Activated CD8-positive, alpha-beta T cell treated with anti-CD3 and anti-CD28 coated beads for 36 hours (primary cell): ENCODE measurements around the gene ENAH. TPM values are rescaled to one million over a fixed set of nuclear protein-coding genes. Genes with fewer than 3 reads are reported as not detected.

ENCODE experiments used
- ATAC-seq: fragments of 200-7000 bp; cut with Tn5 transposase; one replicate; pipeline ENCODE4 v1.10.0; 2021; ENCODE audit warnings: mild to moderate bottlenecking, moderate library complexity
- CTCF ChIA-PET: fragments of 350-600 bp; sonication (Branson Sonifier 250); formaldehyde crosslinking; loops from one replicate; lab custom pipeline; 2021; ENCODE audit warnings: antibody characterized with exemption; lab: Charles Lee
- POLR2A ChIA-PET: fragments of 350-600 bp; sonication (Branson Sonifier 250); formaldehyde crosslinking; loops from one replicate; lab custom pipeline; 2021; ENCODE audit warnings: antibody characterized with exemption; lab: Charles Lee
- DNase-seq: peaks from one replicate; pipeline ENCODE4 v3.0.0-alpha.2; 2020
- H3K27ac Mint-ChIP-seq: one replicate; pipeline ENCODE4 v1.8.0; 2021; ENCODE audit warnings: mild to moderate bottlenecking, mixed read lengths
- H3K27me3 Mint-ChIP-seq: one replicate; pipeline ENCODE4 v1.8.0; 2021; ENCODE audit warnings: mixed read lengths
- H3K36me3 Mint-ChIP-seq: one replicate; pipeline ENCODE4 v1.8.0; 2021; ENCODE audit warnings: low read depth, mixed read lengths
- H3K4me1 Mint-ChIP-seq: one replicate; pipeline ENCODE4 v1.8.0; 2021; ENCODE audit warnings: low read depth, mixed read lengths
- H3K4me3 Mint-ChIP-seq: one replicate; pipeline ENCODE4 v1.8.0; 2021; ENCODE audit warnings: mild to moderate bottlenecking, moderate library complexity, mixed read lengths
- H3K9me3 Mint-ChIP-seq: one replicate; pipeline ENCODE4 v1.8.0; 2021; ENCODE audit warnings: mixed read lengths
- intact Hi-C: fragments of 100-400 bp; cut with micrococcal nuclease; formaldehyde crosslinking; loops from one replicate; pipeline ENCODE4 v1.10.0; 2022
- total RNA-seq, 2 experiments: library from RNA; stranded (reverse); gene quantifications; one replicate each; pipeline ENCODE4 v1.2.3, GENCODE V29; 2021
- TF ChIP-seq, protein P1 (sequence below): fragments of 200-600 bp; IDR thresholded peaks from one replicate; pipeline ENCODE4 v1.8.0; 2022; ENCODE audit warnings: antibody characterized with exemption, mild to moderate bottlenecking

Gene ENAH
- total RNA-seq, 2 experiments from 2014 or later, result 0.51 to 0.65 TPM

DNA sequence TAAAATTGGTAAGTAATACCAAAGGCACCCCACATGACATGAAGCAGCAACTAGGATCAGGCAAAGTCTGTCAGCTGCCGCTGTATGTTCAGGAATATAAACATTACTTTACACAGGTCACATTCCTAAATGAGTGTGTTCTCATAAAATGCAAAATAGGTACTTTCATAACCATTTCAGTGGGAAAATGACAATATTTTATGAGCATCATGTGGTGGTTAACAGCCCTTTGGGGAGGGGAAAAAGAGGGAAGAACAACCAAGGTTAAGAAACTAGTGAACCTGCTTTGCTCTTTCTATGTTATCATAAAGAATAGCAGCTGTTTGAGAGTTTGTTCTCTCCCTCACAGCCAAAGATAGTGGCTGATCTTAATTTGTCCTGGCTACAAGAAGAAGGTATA lies 119.7 kb downstream of the ENAH start:
- DNase-seq (no peak), ATAC-seq (no peak)
- Mint-ChIP-seq H3K36me3 (no peaks in the 10 kb centered on the region), H3K9me3 (no peaks in the 10 kb centered on the region), H3K27ac (no peak overlapping the region), H3K4me3 (no peak overlapping the region), H3K4me1 (no peaks in the 10 kb centered on the region), H3K27me3 (peaks cover 10% of the 10 kb centered on the region)
- TF ChIP-seq, protein P1, sequence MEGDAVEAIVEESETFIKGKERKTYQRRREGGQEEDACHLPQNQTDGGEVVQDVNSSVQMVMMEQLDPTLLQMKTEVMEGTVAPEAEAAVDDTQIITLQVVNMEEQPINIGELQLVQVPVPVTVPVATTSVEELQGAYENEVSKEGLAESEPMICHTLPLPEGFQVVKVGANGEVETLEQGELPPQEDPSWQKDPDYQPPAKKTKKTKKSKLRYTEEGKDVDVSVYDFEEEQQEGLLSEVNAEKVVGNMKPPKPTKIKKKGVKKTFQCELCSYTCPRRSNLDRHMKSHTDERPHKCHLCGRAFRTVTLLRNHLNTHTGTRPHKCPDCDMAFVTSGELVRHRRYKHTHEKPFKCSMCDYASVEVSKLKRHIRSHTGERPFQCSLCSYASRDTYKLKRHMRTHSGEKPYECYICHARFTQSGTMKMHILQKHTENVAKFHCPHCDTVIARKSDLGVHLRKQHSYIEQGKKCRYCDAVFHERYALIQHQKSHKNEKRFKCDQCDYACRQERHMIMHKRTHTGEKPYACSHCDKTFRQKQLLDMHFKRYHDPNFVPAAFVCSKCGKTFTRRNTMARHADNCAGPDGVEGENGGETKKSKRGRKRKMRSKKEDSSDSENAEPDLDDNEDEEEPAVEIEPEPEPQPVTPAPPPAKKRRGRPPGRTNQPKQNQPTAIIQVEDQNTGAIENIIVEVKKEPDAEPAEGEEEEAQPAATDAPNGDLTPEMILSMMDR, result no peak
- POLR2A ChIA-PET, result no interaction called here
- CTCF ChIA-PET, result no interaction called here
- intact Hi-C loops, result no loop called here

DNA sequence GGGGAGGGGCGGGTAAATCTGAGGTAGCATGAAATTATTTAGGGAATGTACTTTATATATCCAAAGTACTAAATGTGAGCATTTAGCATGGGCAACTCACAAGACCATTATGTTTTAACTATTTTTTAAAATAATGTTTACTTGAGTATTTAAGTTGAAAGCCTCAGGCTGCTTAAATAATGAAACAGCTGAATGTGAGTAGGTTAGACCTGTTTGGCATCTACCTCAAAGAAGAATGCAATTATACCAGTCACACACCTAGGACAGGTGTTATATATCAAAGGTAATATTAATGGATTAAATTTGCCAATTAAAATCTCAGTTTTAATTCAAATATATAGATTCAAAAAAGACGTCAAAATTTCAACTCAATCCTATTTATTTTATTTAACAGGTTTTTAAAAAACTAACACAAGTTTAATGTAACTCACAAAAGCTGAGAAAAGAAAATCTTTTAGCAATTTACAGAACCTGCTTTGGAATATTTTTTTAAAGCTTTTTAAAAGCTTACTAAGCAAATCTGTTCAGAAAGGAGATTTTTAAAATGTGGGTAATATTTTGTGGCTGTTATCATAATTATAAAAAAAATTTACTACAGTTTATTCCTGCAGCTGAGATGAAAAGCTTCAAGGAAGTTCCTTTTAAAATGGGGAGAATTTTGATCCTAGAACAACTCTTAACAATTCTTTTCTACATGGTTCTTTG lies 120.5 kb downstream of the ENAH start:
- peaks cover 10% of the 10 kb centered on the region for H3K27me3 Mint-ChIP-seq

DNA sequence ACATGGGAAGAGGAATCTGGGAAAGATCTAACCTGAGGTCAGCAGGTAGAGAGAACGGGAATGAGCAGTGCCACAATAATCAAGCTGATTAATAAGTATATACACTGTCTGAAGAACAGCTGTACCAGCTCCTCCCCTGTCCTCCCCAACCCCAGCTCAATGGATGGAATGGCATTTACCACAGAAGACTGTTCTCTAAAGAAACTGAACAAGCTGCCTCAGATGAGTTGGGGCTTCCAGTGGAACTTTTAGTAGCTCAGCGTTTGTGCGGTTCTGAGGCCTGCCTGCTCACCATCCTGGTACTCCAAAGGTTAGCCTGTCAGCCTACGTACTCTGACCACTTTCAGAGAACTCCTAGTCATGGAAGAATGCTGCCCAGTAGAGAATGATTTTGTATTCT lies 123.2 kb downstream of the ENAH start:
- Mint-ChIP-seq H3K27me3 (peaks cover 7% of the 10 kb centered on the region), H3K9me3 (no peaks in the 10 kb centered on the region), H3K4me1 (no peaks in the 10 kb centered on the region), H3K36me3 (no peaks in the 10 kb centered on the region), H3K27ac (no peak overlapping the region), H3K4me3 (no peak overlapping the region)
- ATAC-seq (no peak), DNase-seq (no peak)
- TF ChIP-seq, protein P1, result no peak
- POLR2A ChIA-PET, result no interaction called here
- CTCF ChIA-PET, result no interaction called here
- intact Hi-C loops, result no loop called here

More for the DNA sequence above, 120.5 kb downstream of the ENAH start:
- ATAC-seq (no peak), DNase-seq (no peak)
- Mint-ChIP-seq H3K27ac (no peak overlapping the region), H3K4me3 (no peak overlapping the region), H3K4me1 (no peaks in the 10 kb centered on the region), H3K9me3 (no peaks in the 10 kb centered on the region), H3K36me3 (no peaks in the 10 kb centered on the region)
- intact Hi-C loops, result no loop called here
- ChIA-PET POLR2A (no interaction called here), CTCF (no interaction called here)
- TF ChIP-seq, protein P1, result no peak

DNA sequence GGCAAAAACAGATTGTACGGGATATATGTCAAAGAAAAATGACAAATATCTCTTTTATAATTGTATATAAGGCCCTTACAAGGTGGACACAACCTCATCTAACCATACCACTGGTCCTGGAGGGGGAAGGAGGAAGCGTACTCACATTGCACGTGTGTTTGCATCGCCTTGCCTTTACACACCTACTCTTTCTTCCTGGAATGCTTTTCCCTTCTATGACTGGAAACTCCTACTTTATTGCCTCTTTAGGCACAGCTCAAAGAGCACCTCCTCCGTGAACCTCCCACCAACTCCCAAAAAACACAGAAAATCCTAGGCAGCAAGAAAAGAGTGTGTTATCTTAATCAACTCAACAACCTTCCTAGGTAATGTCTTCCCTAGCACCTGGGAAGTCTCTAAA lies 125.3 kb downstream of the ENAH start:
- ATAC-seq, result no peak
- H3K27me3 Mint-ChIP-seq, result peaks cover 6% of the 10 kb centered on the region
- no peaks in the 10 kb centered on the region for H3K36me3 Mint-ChIP-seq
- POLR2A ChIA-PET, result no interaction called here
- no peak overlapping the region for H3K27ac Mint-ChIP-seq
- CTCF ChIA-PET, result no interaction called here
- H3K4me1 Mint-ChIP-seq, result no peaks in the 10 kb centered on the region
- no peak for DNase-seq
- intact Hi-C loops, result no loop called here
- no peak overlapping the region for H3K4me3 Mint-ChIP-seq
- H3K9me3 Mint-ChIP-seq, result no peaks in the 10 kb centered on the region
- TF ChIP-seq, protein P1, result no peak

DNA sequence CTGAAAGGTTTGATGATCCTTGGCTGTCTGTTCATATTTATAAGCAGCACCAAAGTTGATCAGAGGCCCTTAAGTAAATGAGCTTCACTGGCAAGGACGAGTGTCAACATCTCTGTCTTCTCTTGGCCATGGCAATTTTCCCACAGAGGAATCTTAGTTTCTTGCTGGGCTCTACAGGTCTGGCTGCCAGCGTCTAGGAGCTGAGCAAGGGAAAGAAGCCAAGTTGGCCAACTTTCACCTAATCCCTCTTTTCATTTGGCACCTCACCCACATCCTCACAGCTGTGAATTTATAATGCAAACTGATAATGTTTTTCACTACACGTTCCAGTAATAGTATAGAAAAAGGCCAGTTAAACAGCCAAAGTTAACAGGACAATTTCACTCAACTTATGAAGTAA lies 126.0 kb downstream of the ENAH start:
- ChIA-PET POLR2A (no interaction called here), CTCF (interaction anchor here (0.9 to 1.2 kb wide), 3 partner anchors 27 to 500 kb away, joined by 3 read pairs; no protein-coding TSS in a partner anchor)
- Mint-ChIP-seq H3K36me3 (no peaks in the 10 kb centered on the region), H3K4me3 (no peak overlapping the region), H3K27ac (no peak overlapping the region), H3K4me1 (no peaks in the 10 kb centered on the region), H3K27me3 (peaks cover 6% of the 10 kb centered on the region), H3K9me3 (no peaks in the 10 kb centered on the region)
- ATAC-seq, result no peak
- TF ChIP-seq, protein P1, result no peak
- intact Hi-C loops, result no loop called here
- DNase-seq, result no peak
